Nephron progenitor cell (in vitro differentiated cells): Measurements from ENCODE around the gene ELMO1.

ENCODE experiments used
- DNase-seq: peaks from one replicate; pipeline ENCODE4 v3.0.0; 2021
- H3K27ac Mint-ChIP-seq: 2 replicates; pipeline ENCODE4 v1.8.0; 2021; ENCODE audit warnings: mild to moderate bottlenecking, moderate library complexity, mixed read lengths
- H3K27me3 Mint-ChIP-seq: 2 replicates; pipeline ENCODE4 v1.8.0; 2021; ENCODE audit warnings: mild to moderate bottlenecking, low read depth, mixed read lengths; ENCODE audit not compliant: poor library complexity
- H3K36me3 Mint-ChIP-seq: 2 replicates; pipeline ENCODE4 v1.8.0; 2021; ENCODE audit warnings: low read depth, mixed read lengths
- H3K4me1 Mint-ChIP-seq: 2 replicates; pipeline ENCODE4 v1.8.0; 2021; ENCODE audit warnings: mixed read lengths
- H3K4me3 Mint-ChIP-seq: 2 replicates; pipeline ENCODE4 v1.8.0; 2021; ENCODE audit warnings: mild to moderate bottlenecking, moderate library complexity, mixed read lengths
- H3K9me3 Mint-ChIP-seq: 2 replicates; pipeline ENCODE4 v1.8.0; 2021; ENCODE audit warnings: mild to moderate bottlenecking, moderate library complexity, mixed read lengths
- CTCF ChIP-seq: fragments of 200-600 bp; sonication (generic); IDR thresholded peaks from 2 replicates; pipeline ENCODE4 v1.5.0; 2021; ENCODE audit warnings: antibody characterized with exemption

The ELMO1 gene

GRCh38 chr7:36896956-36897590 lies 551.6 kb downstream of the ELMO1 start:
- Mint-ChIP-seq H3K4me3 (no peak overlapping the region), H3K36me3 (no peaks in the 10 kb centered on the region), H3K27me3 (peaks cover 2% of the 10 kb centered on the region), H3K9me3 (no peaks in the 10 kb centered on the region), H3K4me1 (peaks cover 14% of the 10 kb centered on the region), H3K27ac (no peak overlapping the region)
- TF ChIP-seq CTCF, result no peak
- DNase-seq, result no peak

GRCh38 chr7:36896418-36896817 lies 552.2 kb downstream of the ELMO1 start:
- H3K4me1 Mint-ChIP-seq, result peaks cover 9% of the 10 kb centered on the region
- H3K4me3 Mint-ChIP-seq, result no peak overlapping the region
- no peaks in the 10 kb centered on the region for H3K9me3 Mint-ChIP-seq
- DNase-seq, result no peak
- peaks cover 2% of the 10 kb centered on the region for H3K27me3 Mint-ChIP-seq
- no peak overlapping the region for H3K27ac Mint-ChIP-seq
- no peak for TF ChIP-seq CTCF
- H3K36me3 Mint-ChIP-seq, result no peaks in the 10 kb centered on the region

GRCh38 chr7:36895192-36895591 lies 553.5 kb downstream of the ELMO1 start:
- H3K27ac Mint-ChIP-seq, result no peak overlapping the region
- DNase-seq, result no peak
- H3K4me1 Mint-ChIP-seq, result no peaks in the 10 kb centered on the region
- no peaks in the 10 kb centered on the region for H3K36me3 Mint-ChIP-seq
- no peaks in the 10 kb centered on the region for H3K9me3 Mint-ChIP-seq
- no peak overlapping the region for H3K4me3 Mint-ChIP-seq
- TF ChIP-seq CTCF, result no peak
- peaks cover 2% of the 10 kb centered on the region for H3K27me3 Mint-ChIP-seq

GRCh38 chr7:36894190-36894589 lies 554.5 kb downstream of the ELMO1 start:
- H3K27me3 Mint-ChIP-seq, result peaks cover 2% of the 10 kb centered on the region
- no peaks in the 10 kb centered on the region for H3K36me3 Mint-ChIP-seq
- H3K9me3 Mint-ChIP-seq, result no peaks in the 10 kb centered on the region
- no peak overlapping the region for H3K27ac Mint-ChIP-seq
- H3K4me3 Mint-ChIP-seq, result no peak overlapping the region
- no peaks in the 10 kb centered on the region for H3K4me1 Mint-ChIP-seq
- no peak for TF ChIP-seq CTCF
- DNase-seq, result no peak

GRCh38 chr7:36889182-36889581 lies 559.5 kb downstream of the ELMO1 start:
- no peaks in the 10 kb centered on the region for H3K4me1 Mint-ChIP-seq
- H3K27me3 Mint-ChIP-seq, result peaks cover 3% of the 10 kb centered on the region
- no peaks in the 10 kb centered on the region for H3K9me3 Mint-ChIP-seq
- no peaks in the 10 kb centered on the region for H3K36me3 Mint-ChIP-seq
- no peak overlapping the region for H3K4me3 Mint-ChIP-seq
- no peak for TF ChIP-seq CTCF
- no peak for DNase-seq
- H3K27ac Mint-ChIP-seq, result no peak overlapping the region

- H3K36me3 Mint-ChIP-seq, result no peaks in the 10 kb centered on the region
- H3K27ac Mint-ChIP-seq, result no peak overlapping the region
- H3K4me3 Mint-ChIP-seq, result no peak overlapping the region
- no peaks in the 10 kb centered on the region for H3K4me1 Mint-ChIP-seq
- no peaks in the 10 kb centered on the region for H3K9me3 Mint-ChIP-seq
- DNase-seq, result no peak
- peaks cover 6% of the 10 kb centered on the region for H3K27me3 Mint-ChIP-seq
- TF ChIP-seq CTCF, result no peak
Measured at GRCh38 chr7:36887969-36888368, 560.7 kb downstream of the ELMO1 start.
